HL-60/S4 (cell line): ENCODE results near the gene AFF2.

Source experiments
- in situ Hi-C: fragments of 300-500 bp; cut with MboI; formaldehyde crosslinking; loops from 2 replicates; pipeline ENCODE4 v1.14.3; 2022; ENCODE audit warnings: low sequenced_read_pairs

The AFF2 gene

GRCh38 chrX:148815218-148815961 is 315.0 kb downstream of the AFF2 start:
- in situ Hi-C loops: no loop called here

GRCh38 chrX:148823986-148824385 is 323.6 kb downstream of the AFF2 start:
- in situ Hi-C loops: no loop called here

GRCh38 chrX:148825696-148826095 is 325.3 kb downstream of the AFF2 start:
- in situ Hi-C loops: no loop called here

- in situ Hi-C loops: no loop called here
These were observed 336.3 kb downstream of the AFF2 start for GRCh38 chrX:148836741-148837140.

DNA sequence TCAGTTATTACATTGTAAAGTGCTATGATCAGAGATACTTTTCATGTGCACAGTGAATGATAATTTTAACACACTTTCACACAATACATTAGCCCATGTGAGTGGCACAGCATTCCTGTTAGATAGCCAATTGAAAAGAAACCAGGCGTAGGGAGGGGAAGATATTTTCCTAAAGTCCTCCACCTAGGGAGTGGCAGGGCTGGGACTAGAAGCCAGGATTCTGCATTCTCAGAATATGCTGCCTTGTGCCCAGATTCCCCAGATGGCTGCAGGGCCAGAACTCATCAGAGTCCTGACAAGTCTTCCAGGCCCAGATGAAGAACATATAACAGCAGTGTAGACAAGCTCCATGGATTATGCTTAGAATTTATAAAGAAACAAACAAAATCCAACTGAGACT is 350.2 kb downstream of the AFF2 start:
- in situ Hi-C loops: no loop called here

GRCh38 chrX:148854306-148854705 is 353.9 kb downstream of the AFF2 start:
- in situ Hi-C loops: no loop called here

- in situ Hi-C loops: no loop called here
These were observed 356.1 kb downstream of the AFF2 start for GRCh38 chrX:148856505-148856904.

- in situ Hi-C loops: no loop called here
These were observed 365.1 kb downstream of the AFF2 start for GRCh38 chrX:148865277-148866210.

DNA sequence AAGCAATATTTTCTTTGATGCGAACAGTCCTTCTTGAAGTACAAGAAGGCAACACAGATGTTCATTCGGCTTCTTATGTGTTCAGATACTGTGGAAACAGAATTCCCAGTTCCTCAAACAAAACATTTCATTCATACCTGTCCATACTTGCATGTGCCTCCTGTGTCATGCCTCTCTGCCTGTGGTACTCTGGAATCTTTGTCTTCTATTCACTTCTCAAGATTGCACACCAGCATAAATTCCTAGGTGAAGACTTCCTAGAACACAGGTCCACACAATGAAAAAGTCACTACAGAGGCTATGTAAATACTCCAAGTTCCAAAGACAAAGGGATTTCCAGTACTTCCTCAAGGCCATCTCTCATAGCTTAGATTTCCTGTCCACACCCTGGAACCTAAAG is 367.2 kb downstream of the AFF2 start:
- in situ Hi-C loops: no loop called here

DNA sequence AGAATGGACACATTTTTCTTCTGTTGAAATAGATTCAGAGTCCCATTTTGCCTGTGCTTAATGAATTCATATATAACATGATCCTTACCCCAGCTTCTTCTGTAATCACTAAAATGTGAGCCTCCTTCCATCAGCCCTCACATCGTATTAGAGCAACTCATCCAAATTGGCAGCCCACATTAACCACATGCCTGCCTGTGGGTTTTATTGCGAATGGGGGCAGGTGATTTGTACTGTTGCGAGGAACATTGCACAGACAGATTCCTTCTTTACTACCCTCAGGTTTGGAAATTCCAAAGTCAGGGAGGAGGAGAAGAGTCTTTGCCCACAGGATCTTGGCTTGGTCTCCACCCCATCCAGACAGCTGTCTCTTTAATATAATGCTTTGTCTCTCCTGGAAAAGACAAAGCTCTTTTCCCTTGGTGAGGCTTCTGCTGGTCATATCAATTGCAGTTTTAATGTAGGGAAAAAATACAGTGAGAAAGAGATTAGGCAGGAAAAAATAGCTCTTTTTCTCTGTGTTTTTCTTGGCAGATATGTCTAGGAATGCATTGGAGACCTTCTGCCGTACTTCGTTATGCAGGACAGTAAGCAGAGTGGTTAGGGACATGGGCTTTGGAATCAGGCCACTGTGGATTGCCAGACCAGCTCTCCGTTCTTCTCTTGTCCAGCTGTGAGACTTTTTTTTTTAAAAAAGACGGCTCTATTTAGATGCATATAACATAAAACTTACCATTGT is 371.2 kb downstream of the AFF2 start:
- in situ Hi-C loops: no loop called here

DNA sequence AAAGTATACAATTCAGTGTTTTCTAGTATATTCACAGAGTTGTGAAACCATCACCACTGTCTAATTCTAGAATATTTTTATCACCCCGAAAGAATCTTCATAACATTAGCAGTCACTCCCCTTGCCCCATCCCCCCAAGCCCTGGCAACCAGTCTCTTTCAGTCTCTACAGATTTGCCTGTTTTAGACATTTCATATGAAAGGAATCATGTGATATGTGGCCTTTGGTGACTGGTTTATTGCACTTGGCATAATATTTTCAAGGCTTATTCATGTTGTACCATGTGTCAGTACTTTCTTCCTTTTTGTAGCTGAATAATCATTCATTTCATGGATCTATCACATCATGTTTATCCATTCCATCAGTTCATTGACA is 371.7 kb downstream of the AFF2 start:
- in situ Hi-C loops: no loop called here

- in situ Hi-C loops: no loop called here
These were observed 372.5 kb downstream of the AFF2 start for GRCh38 chrX:148872881-148873280.

DNA sequence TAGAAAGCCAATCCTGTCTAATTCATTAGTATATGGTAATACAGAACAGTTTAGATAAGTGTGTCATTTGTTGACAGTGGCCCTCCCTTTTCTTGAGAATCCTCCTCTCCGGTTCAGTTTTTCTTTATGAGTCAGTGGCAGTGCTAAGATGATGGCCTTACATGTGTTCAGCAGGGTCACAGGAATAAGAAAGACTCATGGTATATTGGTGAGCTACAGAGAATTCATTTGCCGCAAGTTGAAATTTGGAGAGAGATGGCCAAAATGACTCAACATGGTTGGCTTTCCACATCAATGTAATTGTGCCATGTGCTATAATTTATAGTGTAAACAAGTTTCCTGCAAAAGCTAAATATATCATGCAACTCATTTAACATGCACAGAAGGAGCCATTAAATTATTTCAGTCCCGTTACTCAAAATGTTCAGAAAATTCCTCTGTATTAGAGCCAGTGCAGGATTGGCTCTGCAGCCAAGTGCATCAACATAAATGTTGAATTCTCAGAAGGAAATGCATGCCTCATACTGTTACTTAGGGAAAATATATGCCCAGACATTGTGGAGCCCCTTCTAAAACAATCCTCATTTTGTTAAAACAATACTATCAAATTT is 374.3 kb downstream of the AFF2 start:
- in situ Hi-C loops: no loop called here

- in situ Hi-C loops: no loop called here
These were observed 378.0 kb downstream of the AFF2 start for GRCh38 chrX:148878371-148878770.

DNA sequence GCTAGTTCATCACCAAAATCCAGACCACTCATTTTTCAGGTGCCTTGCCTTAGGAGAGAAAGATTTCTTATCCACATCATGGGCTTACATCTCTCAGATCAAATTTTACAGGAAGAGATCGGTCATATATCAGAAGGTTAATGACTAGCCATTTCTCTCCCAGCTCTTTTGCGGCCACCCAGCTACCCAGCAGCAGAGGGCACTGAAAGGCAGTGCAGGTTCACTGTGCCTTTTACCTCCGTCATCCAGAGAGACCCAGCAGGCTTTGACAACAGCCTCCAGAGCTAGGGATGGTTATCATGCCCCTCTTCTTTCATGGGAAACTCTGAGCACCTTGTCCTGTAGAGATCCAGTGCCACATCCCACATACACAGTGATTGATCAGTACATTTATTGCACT is 384.8 kb downstream of the AFF2 start:
- in situ Hi-C loops: no loop called here

- in situ Hi-C loops: no loop called here
These were observed 393.0 kb downstream of the AFF2 start for GRCh38 chrX:148893395-148893794.

DNA sequence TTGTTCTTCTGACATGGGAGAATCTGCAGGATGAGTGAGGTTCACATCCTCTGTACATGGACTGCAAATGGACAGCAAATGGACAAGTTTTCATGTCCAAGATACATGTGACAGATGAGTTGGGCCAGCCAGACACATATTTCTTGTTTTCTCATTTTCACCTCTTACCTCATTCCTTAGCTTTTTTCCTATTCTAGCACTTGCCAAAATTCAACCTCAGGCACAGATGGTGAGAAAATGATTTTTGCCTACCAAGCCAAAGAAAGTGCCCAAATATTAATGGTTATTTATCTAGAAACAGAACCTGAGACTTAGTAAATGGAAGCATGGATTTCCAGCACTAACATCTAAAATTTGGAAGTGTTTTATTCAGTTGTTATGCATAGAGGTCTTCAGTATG is 402.2 kb downstream of the AFF2 start:
- in situ Hi-C loops: no loop called here

DNA sequence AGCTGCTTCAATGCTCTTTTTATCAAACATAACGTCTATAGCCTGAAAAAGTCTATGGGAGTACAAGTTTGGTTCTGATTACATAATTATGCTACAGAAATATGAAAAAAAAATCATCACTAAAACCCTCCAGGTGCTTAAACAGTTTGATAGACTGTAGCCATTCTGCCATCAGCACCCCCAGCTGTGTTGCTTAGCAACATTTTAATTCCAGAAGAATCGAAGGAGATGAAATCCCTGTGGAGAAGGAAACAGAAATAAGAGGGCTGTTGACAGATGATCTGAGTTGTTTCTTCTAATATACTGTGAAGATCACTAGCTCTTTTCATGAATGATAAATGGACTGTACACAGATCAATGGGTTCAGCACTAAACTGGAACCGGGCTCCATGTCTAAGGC is 402.8 kb downstream of the AFF2 start:
- in situ Hi-C loops: no loop called here

GRCh38 chrX:148904421-148905111 is 404.1 kb downstream of the AFF2 start:
- in situ Hi-C loops: no loop called here

GRCh38 chrX:148905400-148905799 is 405.0 kb downstream of the AFF2 start:
- in situ Hi-C loops: no loop called here
